GM19328 (cell line): ENCODE data around the gene ACAA1.

ENCODE experiments used
- ATAC-seq: cut with Tn5 transposase; IDR thresholded peaks from one replicate; pipeline ENCODE4 v1.9.1; 2021; ENCODE audit warnings: mild to moderate bottlenecking, moderate library complexity; ENCODE audit not compliant: unreplicated experiment

ACAA1 gene

GRCh38 chr3:38154033-38154494 lies 17.1 kb upstream of the ACAA1 start:
- no peak for ATAC-seq

- ATAC-seq: no peak
These were observed 16.3 kb upstream of the ACAA1 start for GRCh38 chr3:38153221-38153620.

GRCh38 chr3:38152609-38153008 lies 15.7 kb upstream of the ACAA1 start:
- ATAC-seq: no peak

GRCh38 chr3:38151667-38152265 lies 14.8 kb upstream of the ACAA1 start:
- ATAC-seq: no peak

- ATAC-seq: no peak
These were observed 14.0 kb upstream of the ACAA1 start for GRCh38 chr3:38150780-38151528.

GRCh38 chr3:38149708-38150107 lies 12.8 kb upstream of the ACAA1 start:
- ATAC-seq: no peak

- no peak for ATAC-seq
These were observed 11.5 kb upstream of the ACAA1 start for GRCh38 chr3:38148311-38148882.

GRCh38 chr3:38147421-38147820 lies 10.5 kb upstream of the ACAA1 start:
- ATAC-seq: no peak

- ATAC-seq: no peak
These were observed 9.6 kb upstream of the ACAA1 start for GRCh38 chr3:38146504-38146903.

- ATAC-seq: no peak
These were observed 6.6 kb upstream of the ACAA1 start for GRCh38 chr3:38143511-38143910.

GRCh38 chr3:38142959-38143358 lies 6.0 kb upstream of the ACAA1 start:
- no peak for ATAC-seq

GRCh38 chr3:38141952-38142273 lies 5.0 kb upstream of the ACAA1 start:
- no peak for ATAC-seq

GRCh38 chr3:38141173-38141951 lies 4.4 kb upstream of the ACAA1 start:
- ATAC-seq: no peak

- ATAC-seq: no peak
These were observed 3.6 kb upstream of the ACAA1 start for GRCh38 chr3:38140326-38141172.

- ATAC-seq: no peak
These were observed 2.7 kb upstream of the ACAA1 start for GRCh38 chr3:38139652-38140051.

GRCh38 chr3:38139191-38139590 lies 2.3 kb upstream of the ACAA1 start:
- ATAC-seq: no peak

GRCh38 chr3:38138349-38139190 lies 1.6 kb upstream of the ACAA1 start, which contains the start of gene MYD88:
MYD88 (plus strand) TSS chr3:38138661; CDS start chr3:38138701, 40 bp downstream.
- peak; percentile 39 for ATAC-seq

- no peak for ATAC-seq
These were observed 855 bp upstream of the ACAA1 start for GRCh38 chr3:38137615-38138348.

GRCh38 chr3:38136393-38136776 lies 542 bp downstream of the ACAA1 start:
- no peak for ATAC-seq
